ENCODE results near the gene SHLD2.
"Not testable (repeated sequence)": the region's sequence is repeated elsewhere in the genome, so short reads cannot be mapped to it uniquely, and the experiment has no call there.

The SHLD2 gene

GRCh38 chr10:87093632-87094372, 1.2 kb upstream of the SHLD2 start:
- peak; percentile 68 for DNase-seq
- no peak for TF ChIP-seq CTCF (IDR thresholded peaks at IDR 0.05; ENCODE audit: low read depth, low read length)
- peaks cover 16% of the 10 kb centered on the region for H3K36me3 ChIP-seq
- H3K4me3 ChIP-seq (ENCODE audit: low read depth, low read length): peak overlapping the region; percentile 88
- H3K9me3 ChIP-seq (ENCODE audit: severe bottlenecking): no peaks in the 10 kb centered on the region
- no peaks in the 10 kb centered on the region for H3K27me3 ChIP-seq (ENCODE audit: insufficient read depth, low read depth, severe bottlenecking)
- H3K27ac ChIP-seq: peak overlapping the region; percentile 87

DNA sequence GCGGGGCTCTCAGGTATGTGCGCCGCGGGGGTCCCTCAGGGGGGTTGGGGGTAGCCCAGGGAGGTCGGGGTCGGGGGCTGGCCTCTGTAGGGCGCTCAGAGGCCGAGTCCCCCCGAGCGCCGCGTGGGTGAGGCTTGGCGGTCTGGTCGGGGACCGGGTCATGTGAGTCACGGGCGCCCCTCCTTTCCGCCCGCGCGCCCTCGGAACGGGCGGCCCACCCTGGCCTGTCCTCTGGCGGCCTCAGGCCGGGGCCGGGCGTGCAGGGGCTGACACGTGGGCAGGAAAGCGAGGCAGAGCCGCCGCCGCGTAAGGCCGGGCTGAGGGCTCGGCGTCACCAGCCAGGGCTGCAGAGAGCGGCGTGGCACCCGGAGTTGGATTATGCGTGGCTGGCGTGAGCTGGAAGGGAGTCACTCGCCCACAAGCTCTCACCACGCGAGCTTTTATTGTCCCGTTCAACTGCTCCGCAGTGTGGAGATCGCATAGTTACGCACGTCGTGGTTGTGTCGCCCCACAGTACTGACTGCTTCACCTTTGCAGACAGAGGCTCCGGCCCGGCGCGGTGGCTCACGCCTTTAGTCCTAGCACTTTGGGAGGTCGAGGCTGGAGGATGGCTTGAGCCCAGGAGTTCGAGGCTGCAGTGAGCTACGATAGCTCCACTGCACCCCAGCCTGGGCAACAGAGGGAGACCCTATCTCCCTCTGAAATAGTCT, 385 bp downstream of the SHLD2 start:
- peaks cover 15% of the 10 kb centered on the region for H3K36me3 ChIP-seq
- H3K27ac ChIP-seq: peak overlapping the region; percentile 93
- DNase-seq: peak; percentile 80
- no peaks in the 10 kb centered on the region for H3K27me3 ChIP-seq (ENCODE audit: insufficient read depth, low read depth, severe bottlenecking)
- no peaks in the 10 kb centered on the region for H3K9me3 ChIP-seq (ENCODE audit: severe bottlenecking)
- TF ChIP-seq CTCF (IDR thresholded peaks at IDR 0.05; ENCODE audit: low read depth, low read length): no peak
- H3K4me3 ChIP-seq (ENCODE audit: low read depth, low read length): peak overlapping the region; percentile 91

DNA sequence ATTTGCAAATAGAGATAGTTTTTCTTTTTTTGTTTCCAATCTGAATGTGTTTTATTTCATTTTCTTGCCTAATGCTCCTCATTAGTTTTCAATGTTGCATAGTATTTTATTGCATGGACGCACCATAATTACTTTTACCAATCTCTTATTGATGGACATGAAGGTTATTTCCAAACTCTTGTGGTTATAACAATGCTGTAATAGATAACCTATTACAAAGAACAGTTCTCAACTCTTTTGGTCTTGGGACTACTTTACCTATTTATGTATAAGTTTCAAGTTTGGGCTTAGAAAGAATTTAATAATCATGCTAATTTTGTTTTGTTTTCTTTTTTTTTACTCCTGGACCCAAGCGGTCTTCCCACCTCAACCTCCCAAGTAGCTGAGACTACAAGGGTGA, 7.0 kb downstream of the SHLD2 start:
- TF ChIP-seq CTCF (IDR thresholded peaks at IDR 0.05; ENCODE audit: low read depth, low read length): no peak
- Histone ChIP-seq H3K9me3 (ENCODE audit: severe bottlenecking) (no peaks in the 10 kb centered on the region), H3K36me3 (peaks cover 49% of the 10 kb centered on the region), H3K4me3 (ENCODE audit: low read depth, low read length) (no peak overlapping the region), H3K27ac (no peak overlapping the region), H3K27me3 (ENCODE audit: insufficient read depth, low read depth, severe bottlenecking) (no peaks in the 10 kb centered on the region)
- DNase-seq: no peak

DNA sequence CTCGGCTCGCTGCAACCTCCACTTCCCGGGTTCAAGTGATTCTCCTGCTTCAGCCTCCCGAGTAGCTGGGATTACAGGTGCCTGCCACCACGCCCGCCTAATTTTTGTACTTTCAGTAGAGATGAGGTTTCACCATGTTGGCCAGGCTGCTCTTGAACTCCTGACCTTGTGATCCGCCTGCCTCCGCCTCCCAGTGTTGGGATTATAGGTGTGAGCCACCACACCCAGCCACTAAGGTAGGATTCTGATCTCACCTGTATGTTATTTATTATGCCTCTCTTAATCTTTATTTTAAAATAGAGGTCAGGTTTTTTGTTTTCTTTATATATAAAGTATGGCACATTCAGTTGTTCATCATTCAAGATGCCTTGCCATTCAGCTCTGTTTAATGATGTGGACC, 9.7 kb downstream of the SHLD2 start:
- not testable (repeated sequence) for H3K4me3 ChIP-seq (ENCODE audit: low read depth, low read length); H3K9me3 ChIP-seq (ENCODE audit: severe bottlenecking); H3K27ac ChIP-seq; DNase-seq; H3K27me3 ChIP-seq (ENCODE audit: insufficient read depth, low read depth, severe bottlenecking)
- peaks cover 53% of the 10 kb centered on the region for H3K36me3 ChIP-seq

GRCh38 chr10:87105446-87106124, 10.6 kb downstream of the SHLD2 start:
- Histone ChIP-seq H3K27me3 (ENCODE audit: insufficient read depth, low read depth, severe bottlenecking) (no peaks in the 10 kb centered on the region), H3K9me3 (ENCODE audit: severe bottlenecking) (no peaks in the 10 kb centered on the region), H3K4me3 (ENCODE audit: low read depth, low read length) (no peak overlapping the region), H3K36me3 (peaks cover 55% of the 10 kb centered on the region), H3K27ac (no peak overlapping the region)
- DNase-seq: no peak
- no peak for TF ChIP-seq CTCF (IDR thresholded peaks at IDR 0.05; ENCODE audit: low read depth, low read length)

- H3K9me3 ChIP-seq (ENCODE audit: severe bottlenecking); H3K36me3 ChIP-seq; H3K4me3 ChIP-seq (ENCODE audit: low read depth, low read length); H3K27me3 ChIP-seq (ENCODE audit: insufficient read depth, low read depth, severe bottlenecking); DNase-seq; H3K27ac ChIP-seq: not testable (repeated sequence)
These were observed 23.1 kb downstream of the SHLD2 start for GRCh38 chr10:87118122-87118521.

DNA sequence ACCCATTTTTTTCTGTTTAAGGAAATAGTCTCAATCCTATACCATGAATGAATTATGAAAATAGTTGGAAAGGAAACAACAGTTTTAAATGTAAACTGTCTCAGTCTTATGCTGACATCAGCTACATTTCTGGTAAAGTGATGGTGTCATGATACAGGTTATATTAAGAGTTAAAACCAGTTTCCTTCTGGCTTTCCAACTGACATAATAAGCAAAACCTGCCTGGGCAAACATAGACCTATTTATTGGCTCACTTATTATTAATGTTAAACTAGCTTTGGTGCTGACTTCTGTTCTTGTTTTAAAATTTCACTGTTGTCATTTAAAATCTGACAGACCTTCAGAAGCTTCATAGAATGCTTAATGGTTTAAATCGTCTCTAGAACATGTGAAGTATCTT, 24.0 kb downstream of the SHLD2 start:
- H3K9me3 ChIP-seq (ENCODE audit: severe bottlenecking); DNase-seq; H3K36me3 ChIP-seq; H3K27ac ChIP-seq; H3K4me3 ChIP-seq (ENCODE audit: low read depth, low read length); H3K27me3 ChIP-seq (ENCODE audit: insufficient read depth, low read depth, severe bottlenecking): not testable (repeated sequence)

- not testable (repeated sequence) for H3K27me3 ChIP-seq (ENCODE audit: insufficient read depth, low read depth, severe bottlenecking)
These were observed 28.3 kb downstream of the SHLD2 start for GRCh38 chr10:87123351-87123750.

DNA sequence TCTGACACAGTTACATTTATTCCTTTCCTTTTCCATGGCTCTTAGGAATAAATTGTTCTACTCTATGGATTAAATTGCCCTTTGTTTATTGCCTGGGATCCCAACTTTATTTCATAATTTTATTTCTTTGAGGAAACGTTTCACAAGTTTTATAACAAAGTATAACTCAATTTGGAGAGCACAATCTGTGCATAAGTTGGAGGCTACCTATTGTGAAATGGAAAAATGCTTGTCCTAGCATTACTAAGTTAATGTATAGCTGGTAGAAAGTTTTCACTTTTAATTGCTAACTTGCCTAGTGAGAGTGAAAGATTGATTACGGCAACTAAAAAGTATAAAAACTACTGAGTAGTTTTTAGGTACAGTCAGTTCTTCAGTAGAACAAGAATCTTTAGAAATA, 32.0 kb downstream of the SHLD2 start:
- not testable (repeated sequence) for H3K27ac ChIP-seq; H3K9me3 ChIP-seq (ENCODE audit: severe bottlenecking); DNase-seq; H3K4me3 ChIP-seq (ENCODE audit: low read depth, low read length); H3K27me3 ChIP-seq (ENCODE audit: insufficient read depth, low read depth, severe bottlenecking); H3K36me3 ChIP-seq

More at GRCh38 chr10:87123351-87123750, 28.3 kb downstream of the SHLD2 start:
- not testable (repeated sequence) for H3K4me3 ChIP-seq (ENCODE audit: low read depth, low read length); H3K9me3 ChIP-seq (ENCODE audit: severe bottlenecking); DNase-seq; H3K36me3 ChIP-seq; H3K27ac ChIP-seq

GRCh38 chr10:87127607-87128156, 32.7 kb downstream of the SHLD2 start:
- not testable (repeated sequence) for H3K36me3 ChIP-seq; H3K4me3 ChIP-seq (ENCODE audit: low read depth, low read length); H3K9me3 ChIP-seq (ENCODE audit: severe bottlenecking); H3K27ac ChIP-seq; H3K27me3 ChIP-seq (ENCODE audit: insufficient read depth, low read depth, severe bottlenecking); DNase-seq

All from WERI-Rb-1 (cell line).